NCI-H2171 (cell line): ENCODE results near the gene ZNF383.
"Not testable (repeated sequence)": the region's sequence is repeated elsewhere in the genome, so short reads cannot be mapped to it uniquely, and the experiment has no call there.

Source experiments
- DNase-seq: peaks from one replicate; lab custom pipeline; 2025; lab: John Stamatoyannopoulos, UW

Gene ZNF383

DNA sequence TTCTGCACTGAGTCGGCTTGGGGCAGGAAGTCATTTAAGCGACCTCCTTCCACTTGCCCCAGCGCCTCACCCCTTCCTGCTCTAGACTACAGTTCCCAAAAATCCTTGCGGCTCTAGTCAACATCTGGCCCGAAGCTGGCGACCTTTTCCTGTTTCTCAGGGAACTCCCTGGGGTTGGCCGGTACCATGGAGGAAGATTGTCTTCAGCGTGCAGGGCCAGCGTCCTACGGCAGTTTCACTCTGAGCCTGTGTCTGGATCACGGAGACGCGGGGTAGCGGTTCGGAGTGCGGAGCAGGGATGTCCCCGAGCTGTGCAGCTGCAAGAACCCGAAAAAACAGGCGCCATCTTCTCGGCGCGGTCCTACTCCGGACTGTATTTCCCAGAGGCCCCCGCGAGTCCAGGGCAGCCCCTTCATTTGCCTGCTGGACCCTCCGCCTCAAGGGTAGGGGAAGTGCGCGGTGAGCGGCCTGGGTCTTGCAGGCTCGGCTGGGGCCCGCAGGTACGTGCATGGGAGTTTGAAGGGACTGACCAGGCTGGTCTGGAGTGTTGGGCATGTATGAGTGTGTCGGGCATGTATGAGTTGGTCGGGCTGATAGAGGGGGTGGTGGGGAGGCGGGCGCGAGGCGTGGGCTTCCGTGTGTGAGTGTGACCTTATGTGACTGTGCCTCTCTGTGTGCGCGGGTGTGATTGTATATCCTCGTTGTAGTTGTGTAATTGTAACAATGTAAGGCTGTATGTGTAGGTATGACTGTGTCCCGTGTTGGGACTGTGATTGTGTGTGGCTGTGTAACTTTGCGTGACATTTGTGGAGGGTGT, at the start of gene ZNF383:
ZNF383 (plus strand) TSS at position 440 of the 817 bp plus-strand sequence. CDS start 12,240 bp downstream, outside the sequence.
- DNase-seq, result peak; percentile 83

DNA sequence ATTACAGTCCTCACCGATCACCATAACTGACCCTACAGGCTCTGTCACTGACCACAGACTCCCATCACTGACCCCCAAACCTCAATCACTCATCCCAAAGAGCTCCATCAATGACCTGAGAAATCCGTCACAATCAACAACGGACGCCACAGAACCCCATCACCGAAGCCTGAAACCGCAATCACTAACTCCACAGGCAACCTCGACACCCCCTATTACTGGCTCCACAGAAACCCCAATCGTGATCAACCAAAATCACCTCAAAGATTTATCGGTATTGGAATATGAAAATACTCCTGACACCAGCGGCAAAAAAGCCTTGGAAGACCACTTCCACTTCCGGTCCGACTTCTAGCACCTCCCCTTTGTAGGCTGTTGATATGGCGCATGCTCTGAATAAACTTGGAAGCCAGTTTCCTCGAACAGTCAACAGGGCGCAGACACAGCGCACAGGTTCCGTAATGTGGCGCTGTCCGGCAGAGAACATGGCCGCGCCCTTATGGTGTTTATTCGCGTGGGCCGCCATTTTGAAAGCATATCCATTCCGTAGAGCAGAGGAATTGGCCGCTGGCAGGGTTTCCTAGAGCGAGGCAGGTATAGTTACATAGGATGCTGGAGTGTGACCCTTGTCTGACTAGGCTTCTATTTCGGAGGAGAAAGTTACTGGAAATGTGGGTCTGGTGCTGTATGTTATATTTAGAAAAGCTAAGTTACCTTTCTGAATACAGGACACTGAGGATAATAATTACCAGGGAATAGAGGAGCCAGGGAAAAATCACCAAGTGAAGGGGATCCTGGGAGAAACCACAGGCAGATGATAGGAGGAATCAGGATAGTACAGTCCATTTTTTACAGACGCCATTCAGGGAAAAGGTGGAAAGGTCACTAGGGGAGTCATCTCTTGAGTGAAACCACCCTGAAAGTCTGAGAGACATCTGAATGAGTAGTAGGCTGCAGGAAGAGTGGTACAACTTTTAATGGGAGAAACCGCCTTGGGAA, 45.3 kb upstream of the ZNF383 start, which contains the start of gene ZNF585A:
ZNF585A (minus strand) TSS at position 328 of the 999 bp plus-strand sequence. CDS start 2,785 bp downstream, outside the sequence.
- DNase-seq, result peak; percentile 93

DNA sequence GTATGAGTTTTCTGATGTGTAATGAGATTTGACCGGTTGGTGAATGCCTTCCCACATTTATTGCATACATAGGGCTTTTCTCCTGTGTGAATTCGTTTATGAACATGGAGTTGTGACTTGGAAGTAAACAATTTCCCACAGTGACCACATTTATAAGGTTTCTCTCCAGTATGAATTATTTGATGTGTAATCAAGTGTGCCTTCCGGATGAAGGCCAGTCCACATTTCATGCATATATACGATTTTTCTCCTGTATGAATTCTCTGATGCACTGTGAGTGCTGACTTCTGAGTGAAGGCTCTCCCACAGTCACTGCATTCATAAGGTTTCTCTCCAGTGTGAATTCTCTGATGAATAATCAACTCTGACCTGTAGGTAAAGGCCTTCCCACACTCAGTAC, 31.9 kb upstream of the ZNF383 start:
- not testable (repeated sequence) for DNase-seq

DNA sequence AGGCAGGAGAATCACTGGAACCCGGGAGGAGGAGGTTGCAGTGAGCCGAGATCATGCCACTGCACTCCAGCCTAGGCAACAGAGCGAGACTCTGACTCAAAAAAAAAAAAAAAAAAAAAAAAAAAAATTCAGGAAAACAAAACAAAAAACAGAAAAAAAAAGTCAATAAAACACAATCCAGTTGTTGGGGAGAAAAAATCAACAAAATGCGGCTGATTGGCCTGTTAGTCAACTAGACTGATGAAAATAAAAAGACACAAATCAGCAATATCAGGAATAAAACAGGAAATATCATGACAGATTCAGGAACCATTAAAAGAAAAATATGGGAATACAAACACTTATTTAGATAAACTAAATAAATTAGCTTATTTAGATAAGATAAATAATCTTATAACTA, 22.8 kb upstream of the ZNF383 start:
- DNase-seq, result not testable (repeated sequence)

DNA sequence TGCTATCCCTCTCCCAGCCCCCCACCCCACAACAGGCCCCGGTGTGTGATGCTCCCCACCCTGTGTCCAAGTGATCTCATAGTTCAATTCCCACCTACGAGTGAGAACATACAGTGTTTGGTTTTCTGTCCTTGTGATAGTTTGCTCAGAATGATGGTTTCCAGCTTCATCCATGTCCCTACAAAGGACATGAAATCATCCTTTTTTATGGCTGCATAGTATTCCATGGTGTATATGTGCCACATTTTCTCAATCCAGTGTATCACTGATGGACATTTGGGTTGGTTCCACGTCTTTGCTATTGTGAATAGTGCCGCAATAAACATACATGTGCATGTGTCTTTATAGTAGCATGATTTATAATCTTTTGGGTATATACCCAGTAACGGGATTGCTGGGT, 20.9 kb upstream of the ZNF383 start:
- not testable (repeated sequence) for DNase-seq

DNA sequence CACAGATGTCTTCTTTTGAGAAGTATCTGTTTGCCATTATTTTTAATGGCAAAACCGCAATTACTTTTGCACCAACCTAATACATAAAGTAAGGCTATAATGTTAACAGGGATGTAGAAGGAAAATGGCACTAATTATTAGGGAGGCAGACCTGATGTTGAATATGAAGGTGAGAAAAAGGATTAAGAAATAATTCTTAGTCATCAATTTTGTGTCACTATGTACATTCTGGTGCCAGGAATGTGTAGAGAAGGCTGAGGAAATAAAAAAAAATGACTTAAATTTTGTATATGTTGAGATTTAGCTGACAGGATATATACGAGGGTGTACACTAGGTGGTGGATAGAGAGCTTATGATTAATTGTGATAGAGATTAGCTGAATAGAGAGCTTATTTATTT, 20.2 kb upstream of the ZNF383 start:
- no peak for DNase-seq

DNA sequence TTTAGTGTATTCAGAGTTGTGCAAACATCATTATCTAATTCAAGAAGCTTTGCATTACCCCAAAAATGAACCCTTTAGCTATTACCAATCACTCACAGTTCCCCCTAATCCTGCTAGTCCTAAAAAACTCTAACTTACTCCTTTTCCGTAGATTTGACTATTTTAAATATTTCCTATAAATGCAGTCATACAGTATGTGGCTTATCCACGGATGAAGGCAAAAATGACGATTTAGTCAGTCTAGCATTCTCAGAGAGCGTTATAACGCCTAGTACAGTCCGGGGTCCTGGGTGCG, 587 bp upstream of the ZNF383 start:
- no peak for DNase-seq

DNA sequence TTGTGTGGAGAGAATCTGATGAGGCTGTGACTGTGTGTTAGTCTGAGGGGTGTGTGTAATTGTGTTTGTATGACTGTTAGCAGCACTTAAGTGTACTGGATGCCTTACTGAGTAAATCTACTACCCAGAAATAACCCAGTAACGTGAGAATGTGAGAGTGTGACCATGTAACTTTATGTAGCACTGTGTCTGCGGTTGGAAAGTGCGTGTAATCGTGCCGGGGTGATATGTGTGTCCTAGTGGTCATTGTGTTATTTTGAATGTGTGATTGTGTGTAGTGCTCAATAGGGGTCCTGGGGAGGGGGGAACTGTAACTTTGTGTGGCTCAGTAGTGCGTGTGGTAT, 550 bp downstream of the ZNF383 start:
- no peak for DNase-seq

DNA sequence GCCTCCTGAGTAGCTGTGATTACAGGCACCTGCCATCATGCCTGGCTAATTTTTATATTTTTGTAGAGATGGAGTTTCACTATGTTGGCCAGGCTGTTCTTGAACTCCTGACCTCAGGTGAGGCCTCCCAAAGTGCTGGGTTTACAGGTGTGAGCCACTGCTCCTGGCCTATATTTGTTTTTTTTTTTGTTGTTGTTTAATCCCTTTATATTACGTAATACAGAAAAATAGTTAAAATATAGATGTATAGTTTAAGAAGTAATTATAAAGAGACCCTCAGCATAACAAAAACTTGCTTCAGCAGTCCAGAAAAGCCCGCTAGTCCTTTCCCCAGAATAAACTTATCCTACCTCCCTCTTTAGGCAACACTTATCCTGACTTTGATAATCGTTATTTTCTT, 2.4 kb downstream of the ZNF383 start:
- no peak for DNase-seq

DNA sequence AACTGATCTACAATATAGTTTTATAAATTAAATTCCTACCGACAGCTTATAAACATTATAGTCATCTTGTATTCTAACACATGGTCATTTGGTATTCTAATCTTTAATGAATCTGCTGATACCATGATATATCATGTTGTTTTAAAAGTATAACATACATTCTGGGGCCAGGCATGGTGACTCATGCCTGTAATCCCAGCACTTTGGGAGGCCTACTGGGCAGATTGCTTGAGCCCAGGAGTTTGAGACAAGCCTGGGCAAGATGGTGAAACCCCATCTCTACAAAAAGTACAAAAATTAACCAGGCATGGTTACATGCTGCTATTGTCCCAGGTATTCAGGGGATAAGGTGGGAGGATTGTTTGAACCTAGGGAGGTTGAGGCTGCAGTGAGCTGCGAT, 3.1 kb downstream of the ZNF383 start:
- DNase-seq, result no peak

DNA sequence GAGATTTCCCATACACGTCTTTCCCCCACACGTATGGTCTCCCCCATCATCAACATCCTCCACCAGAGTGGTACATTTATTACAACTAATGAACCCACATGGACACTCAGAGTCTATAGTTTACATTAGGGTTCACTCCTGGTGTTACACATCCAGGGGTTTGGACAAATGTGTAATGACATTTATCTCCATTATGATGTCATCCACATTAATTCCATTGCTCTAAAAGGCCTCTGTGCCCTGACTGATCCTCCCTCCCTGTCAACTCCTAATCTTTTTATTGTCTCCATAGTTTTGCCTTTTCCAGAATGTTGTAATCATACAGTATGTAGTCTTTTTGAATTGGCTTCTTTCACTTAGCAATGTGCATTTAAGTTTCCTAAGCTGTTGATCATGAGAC, 8.2 kb downstream of the ZNF383 start:
- DNase-seq, result no peak

DNA sequence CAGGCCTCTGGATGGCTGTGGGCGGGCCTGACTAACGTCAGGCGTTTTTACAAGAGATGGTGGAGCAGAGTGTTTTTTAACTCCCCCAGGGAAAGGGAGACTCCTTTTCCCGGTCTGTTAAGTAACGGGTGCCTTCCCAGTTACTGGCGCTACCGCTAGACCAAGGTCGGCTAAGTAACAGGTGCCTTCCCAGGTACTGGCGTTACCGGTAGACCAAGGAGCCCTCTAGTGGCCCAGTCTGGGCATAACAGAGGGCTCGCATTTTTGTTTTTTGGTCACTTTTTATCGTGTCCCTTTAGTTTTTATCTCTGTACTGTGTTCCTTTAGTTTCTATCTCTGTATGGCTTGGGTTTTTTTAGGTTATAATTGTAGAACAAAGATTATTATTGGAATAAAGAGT, 10.0 kb downstream of the ZNF383 start:
- no peak for DNase-seq

DNA sequence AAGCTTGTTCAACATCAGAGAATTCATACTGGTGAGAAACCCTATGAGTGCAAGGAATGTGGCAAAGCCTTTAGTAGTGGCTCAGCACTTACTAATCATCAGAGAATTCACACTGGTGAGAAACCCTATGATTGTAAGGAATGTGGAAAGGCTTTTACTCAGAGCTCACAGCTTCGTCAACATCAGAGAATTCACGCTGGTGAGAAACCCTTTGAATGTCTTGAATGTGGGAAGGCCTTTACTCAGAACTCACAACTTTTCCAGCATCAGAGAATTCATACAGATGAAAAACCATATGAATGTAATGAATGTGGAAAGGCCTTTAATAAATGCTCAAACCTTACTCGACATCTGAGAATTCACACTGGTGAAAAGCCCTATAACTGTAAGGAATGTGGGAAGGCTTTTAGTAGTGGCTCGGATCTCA, 25.2 kb downstream of the ZNF383 start:
- no peak for DNase-seq

DNA sequence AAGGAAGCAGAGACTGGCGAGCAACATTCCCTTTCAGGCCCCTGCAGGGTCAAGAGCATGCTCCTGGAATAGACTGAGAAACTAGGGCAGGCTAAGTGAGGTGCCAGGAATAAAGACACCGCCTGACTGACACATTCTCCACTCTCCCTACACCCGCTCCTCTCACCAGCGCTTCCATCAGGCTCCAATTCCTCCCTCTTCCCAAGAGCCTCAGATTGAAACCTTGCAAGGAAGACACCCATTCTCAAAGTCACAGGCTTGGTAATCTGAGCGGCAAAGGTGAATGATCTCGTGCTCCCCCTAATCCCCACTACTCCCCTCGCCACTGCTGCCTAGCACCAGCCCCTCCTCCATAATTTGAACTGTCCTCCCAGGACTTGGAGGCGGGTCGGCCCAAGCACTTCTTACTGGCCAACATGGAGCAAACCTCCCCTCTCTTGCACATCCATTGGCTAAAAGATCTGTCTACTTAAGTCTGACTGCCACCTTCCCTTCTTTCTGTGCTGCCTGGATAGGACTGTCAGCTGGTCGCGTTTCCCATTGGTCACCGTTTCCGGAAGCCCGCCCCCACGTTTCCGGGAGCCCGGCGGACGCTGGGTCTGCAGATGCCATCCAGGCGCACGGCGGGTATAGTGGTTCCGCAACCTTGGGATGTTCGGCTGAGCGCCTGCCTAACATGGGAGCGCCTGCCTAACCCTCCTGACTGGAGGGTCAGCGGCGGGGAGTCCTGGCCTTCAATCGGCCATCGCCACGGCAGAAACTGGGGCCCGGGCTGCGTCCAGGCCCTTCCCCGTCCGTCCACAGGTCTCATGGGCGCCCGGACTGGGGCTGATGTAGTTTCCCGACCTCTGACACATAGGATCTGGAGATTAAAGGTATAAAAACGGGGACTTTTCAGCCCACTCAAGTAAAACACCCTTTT, 33.6 kb downstream of the ZNF383 start:
- peak; percentile 97 for DNase-seq

DNA sequence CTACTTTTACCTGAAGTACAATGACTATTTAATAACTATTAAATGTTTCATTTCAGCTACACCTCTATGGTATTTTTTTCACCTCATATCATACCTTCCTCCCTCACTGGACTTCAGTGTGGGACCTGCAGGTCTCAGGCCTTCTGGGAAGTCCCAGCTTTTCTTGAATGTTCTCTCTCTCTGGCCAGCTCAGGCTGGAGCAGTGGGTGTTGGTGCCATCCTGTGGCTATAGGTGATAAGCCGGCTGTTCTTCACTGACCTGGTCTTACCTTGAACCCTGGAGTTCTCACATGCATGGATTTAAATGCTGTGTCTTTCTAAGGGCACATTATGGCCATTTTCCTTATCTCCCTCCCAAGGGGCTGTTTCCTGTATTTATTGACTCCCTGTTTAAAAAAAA, 45.0 kb downstream of the ZNF383 start:
- DNase-seq, result not testable (repeated sequence)

DNA sequence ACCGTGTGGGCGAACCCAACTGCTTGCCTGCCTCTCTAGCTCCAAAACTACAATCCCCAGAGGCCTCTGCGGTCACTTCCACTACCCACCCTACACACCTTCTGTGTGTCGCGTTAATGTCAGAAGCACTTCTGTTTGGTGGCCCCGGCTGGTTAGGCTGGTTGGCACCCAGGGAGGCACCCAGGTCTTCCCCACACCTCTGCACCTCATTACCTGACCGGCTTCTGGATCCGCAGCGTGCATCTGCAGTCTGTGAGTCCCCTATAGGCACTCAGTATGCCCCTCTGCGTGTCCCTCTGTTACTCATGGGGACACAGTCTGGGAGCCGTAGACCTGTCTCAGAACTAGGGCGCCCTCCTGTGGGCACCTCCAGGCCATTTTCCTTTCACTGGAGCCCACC, 49.0 kb downstream of the ZNF383 start:
- not testable (repeated sequence) for DNase-seq

DNA sequence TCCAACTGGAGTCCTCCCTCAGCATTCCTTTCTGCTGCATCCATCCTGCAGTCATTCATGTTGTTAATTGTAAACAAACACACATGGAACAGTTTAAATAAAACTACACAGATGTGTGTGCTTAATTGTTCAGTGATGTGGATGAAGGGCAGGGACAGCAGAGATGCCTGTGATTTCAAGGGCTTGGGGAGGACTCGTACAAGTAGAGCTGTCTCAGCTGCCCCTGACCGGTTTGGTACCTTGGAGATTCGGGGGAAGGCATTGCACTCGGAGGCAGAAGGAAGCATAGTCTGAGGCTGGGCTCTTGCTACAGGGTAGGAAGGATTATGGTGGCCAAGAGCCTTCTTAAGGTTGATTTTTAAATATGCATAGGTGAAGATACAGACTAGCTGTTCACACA, 49.7 kb downstream of the ZNF383 start:
- not testable (repeated sequence) for DNase-seq

DNA sequence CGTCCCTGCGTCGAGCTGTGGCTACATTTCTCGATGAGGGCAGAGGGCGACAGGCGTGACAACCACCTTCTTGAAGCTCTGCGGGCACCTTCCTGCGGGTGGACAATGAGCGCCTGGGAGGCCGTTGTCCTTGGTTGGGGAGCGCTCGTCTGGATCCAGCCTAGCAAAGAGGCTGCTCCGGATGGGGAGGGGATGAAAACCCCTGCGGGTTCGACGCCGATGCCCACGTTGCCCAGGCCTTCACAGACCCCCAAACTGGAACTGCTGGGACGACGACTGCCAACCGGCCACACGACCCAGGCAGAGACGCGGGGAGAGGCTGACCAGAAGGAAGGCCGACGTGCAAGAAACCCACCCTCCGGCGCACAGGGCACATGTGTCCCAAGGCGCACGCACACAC, 62.6 kb downstream of the ZNF383 start:
- DNase-seq, result not testable (repeated sequence)

DNA sequence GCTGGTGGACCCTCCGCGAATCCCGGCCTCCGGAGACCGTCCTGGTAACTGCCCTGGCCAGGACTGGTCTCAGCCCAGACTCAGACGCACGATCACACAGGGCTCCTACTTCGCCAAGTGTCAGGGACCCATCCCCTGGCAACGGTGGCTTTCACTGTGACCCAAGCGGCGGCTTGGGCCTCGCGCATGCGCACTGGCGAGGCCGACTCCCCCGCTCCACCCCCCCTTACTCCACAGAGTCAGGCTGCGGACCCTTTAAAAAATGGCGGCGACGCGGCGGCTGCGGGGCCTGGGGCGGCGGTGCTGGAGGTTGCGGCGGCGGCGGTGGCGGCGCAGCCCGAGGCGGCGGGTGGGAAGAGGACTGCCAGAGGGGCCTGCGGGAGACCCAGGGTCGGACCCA, 66.0 kb downstream of the ZNF383 start:
- DNase-seq, result not testable (repeated sequence)

DNA sequence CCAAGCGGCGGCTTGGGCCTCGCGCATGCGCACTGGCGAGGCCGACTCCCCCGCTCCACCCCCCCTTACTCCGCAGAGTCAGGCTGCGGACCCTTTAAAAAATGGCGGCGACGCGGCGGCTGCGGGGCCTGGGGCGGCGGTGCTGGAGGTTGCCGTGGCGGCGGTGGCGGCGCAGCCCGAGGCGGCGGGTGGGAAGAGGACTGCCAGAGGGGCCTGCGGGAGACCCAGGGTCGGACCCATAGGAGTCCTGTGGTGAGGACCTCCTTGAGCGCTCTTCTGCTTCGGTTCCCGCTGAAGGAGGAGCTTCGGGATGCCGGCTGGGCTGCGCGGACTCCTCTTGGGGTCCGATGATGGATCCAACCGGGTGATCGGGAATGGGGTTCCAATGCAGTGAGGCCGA, 71.2 kb downstream of the ZNF383 start:
- not testable (repeated sequence) for DNase-seq

DNA sequence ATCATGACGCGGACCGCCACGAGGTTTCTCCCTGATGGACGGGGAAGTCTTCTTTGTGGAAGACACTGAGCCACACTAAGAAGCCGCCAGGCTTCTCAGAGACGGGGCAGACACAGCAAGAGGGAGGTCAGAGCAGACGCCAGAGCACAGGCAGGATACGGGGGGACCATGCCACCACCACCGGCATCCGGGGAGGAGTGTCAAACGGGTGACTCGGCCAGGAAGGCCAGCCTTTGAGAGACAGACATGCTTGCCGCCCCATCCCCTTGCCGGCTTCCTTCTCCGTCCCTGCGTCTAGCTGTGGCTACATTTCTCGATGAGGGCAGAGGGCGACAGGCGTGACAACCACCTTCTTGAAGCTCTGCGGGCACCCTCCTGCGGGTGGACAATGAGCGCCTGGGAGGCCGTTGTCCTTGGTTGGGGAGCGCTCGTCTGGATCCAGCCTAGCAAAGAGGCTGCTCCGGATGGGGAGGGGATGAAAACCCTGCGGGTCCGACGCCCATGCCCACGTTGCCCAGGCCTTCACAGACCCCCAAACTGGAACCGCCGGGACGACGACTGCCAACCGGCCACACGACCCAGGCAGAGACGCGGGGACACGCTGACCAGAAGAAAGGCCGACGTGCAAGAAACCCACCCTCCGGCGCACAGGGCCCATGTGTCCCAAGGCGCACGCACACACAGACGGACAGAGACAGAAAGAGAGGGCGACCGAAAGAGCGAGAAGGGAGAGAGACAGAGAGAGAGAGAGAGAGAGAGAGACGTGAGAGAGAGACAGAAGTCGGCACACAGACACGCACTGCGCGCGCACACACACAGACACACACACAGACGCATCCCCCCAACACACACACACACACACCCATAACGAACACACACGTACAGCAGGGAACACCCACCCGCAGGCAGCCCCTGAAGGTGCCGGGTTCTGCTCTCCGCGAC, 75.3 kb downstream of the ZNF383 start:
- DNase-seq, result not testable (repeated sequence)
